ENCODE data around the gene LPAR6.
"Not testable (repeated sequence)": the region's sequence is repeated elsewhere in the genome, so short reads cannot be mapped to it uniquely, and the experiment has no call there.

The LPAR6 gene

GRCh38 chr13:48412881-48413351, at the start of gene LPAR6:
Gene LPAR6 (minus strand): TSS chr13:48413113. CDS start chr13:48412423, 690 bp downstream.
- peak within 1 kb of the TSS; percentile 89 for H3K9ac ChIP-seq (ENCODE audit: low read length)
- H3K27me3 ChIP-seq (replicated peaks; ENCODE audit: control insufficient read depth, insufficient read depth, low read length) = no peaks in the 10 kb centered on the region
- DNase-seq (ENCODE audit: low read depth) = no peak
- H3K9me3 ChIP-seq (ENCODE audit: control insufficient read depth, low read length) = no peaks in the 10 kb centered on the region
- H3K4me1 ChIP-seq (ENCODE audit: control insufficient read depth, insufficient read depth, low read length) = peaks cover 16% of the 10 kb centered on the region
- H3K4me3 ChIP-seq (ENCODE audit: low read length) = peak within 1 kb of the TSS; percentile 97
- no peaks in the 10 kb centered on the region for H3K36me3 ChIP-seq (ENCODE audit: control insufficient read depth, insufficient read depth, low read length, severe bottlenecking)

DNA sequence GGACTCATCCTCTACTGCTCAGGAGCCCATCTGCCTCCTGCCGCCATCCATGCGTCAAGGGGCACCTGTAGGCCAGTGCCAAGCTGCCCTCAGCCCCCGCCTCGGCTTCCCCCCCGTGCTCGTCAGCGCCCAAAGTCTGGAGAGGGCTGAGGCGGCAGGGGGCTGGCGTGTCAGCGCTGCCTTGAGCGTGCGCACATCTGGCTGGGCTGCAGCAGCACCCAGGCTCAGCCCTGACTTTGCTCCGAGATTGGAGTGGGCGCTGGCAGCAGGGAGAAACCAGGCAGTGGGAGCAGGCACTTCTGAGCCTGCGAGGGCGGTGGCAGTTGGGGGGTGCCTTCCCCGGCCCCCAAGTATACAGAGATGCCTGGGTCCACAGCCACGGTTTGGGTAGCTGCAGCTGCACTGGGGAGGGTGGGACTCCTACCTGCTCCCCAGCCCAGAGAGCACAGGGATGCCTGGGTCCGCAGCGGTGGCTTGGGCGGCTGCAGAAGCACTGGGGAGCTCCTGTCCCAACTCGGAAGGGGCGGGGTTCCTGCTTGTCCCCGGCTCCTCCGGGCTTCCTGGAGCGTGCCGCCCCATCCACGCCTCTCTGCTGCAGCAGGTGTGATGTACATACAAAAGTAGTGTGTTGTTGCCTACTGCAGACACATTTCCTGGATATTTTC, 44.8 kb upstream of the LPAR6 start:
- DNase-seq (ENCODE audit: low read depth) = no peak
- no peaks in the 10 kb centered on the region for H3K9me3 ChIP-seq (ENCODE audit: control insufficient read depth, low read length)
- no peak overlapping the region for H3K4me3 ChIP-seq (ENCODE audit: low read length)
- peaks cover 48% of the 10 kb centered on the region for H3K36me3 ChIP-seq (ENCODE audit: control insufficient read depth, insufficient read depth, low read length, severe bottlenecking)
- no peaks in the 10 kb centered on the region for H3K4me1 ChIP-seq (ENCODE audit: control insufficient read depth, insufficient read depth, low read length)
- no peaks in the 10 kb centered on the region for H3K27me3 ChIP-seq (replicated peaks; ENCODE audit: control insufficient read depth, insufficient read depth, low read length)
- H3K9ac ChIP-seq (ENCODE audit: low read length) = no peak overlapping the region

- DNase-seq (ENCODE audit: low read depth) = no peak
- Histone ChIP-seq H3K9me3 (ENCODE audit: control insufficient read depth, low read length) (peaks cover 1% of the 10 kb centered on the region), H3K36me3 (ENCODE audit: control insufficient read depth, insufficient read depth, low read length, severe bottlenecking) (peaks cover 45% of the 10 kb centered on the region), H3K4me3 (ENCODE audit: low read length) (no peak overlapping the region), H3K4me1 (ENCODE audit: control insufficient read depth, insufficient read depth, low read length) (no peaks in the 10 kb centered on the region), H3K9ac (ENCODE audit: low read length) (no peak overlapping the region), H3K27me3 (replicated peaks; ENCODE audit: control insufficient read depth, insufficient read depth, low read length) (no peaks in the 10 kb centered on the region)
Observed at GRCh38 chr13:48456546-48456945, 43.6 kb upstream of the LPAR6 start.

DNA sequence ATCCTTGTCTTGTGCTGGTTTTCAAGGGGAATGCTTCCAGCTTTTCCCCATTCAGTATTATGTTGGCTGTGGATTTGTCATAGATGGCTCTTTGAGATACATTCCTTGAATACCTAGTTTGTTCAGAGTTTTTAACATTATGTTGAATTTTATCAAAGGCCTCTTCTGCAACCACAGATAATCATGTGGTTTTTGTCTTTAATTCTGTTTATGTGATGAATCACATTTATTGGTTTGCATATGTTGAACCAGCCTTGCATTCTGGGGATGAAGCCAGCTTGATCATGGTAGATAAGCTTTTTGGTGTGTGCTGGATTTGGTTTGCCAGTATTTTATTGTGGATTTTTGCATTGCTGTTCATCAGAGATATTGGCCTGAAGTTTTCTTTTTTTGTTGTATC, 38.3 kb upstream of the LPAR6 start:
- not testable (repeated sequence) for H3K9ac ChIP-seq (ENCODE audit: low read length); DNase-seq (ENCODE audit: low read depth)

GRCh38 chr13:48449656-48450055, 36.7 kb upstream of the LPAR6 start:
- Histone ChIP-seq H3K27me3 (replicated peaks; ENCODE audit: control insufficient read depth, insufficient read depth, low read length) (no peaks in the 10 kb centered on the region), H3K4me1 (ENCODE audit: control insufficient read depth, insufficient read depth, low read length) (peaks cover 25% of the 10 kb centered on the region), H3K9ac (ENCODE audit: low read length) (no peak overlapping the region), H3K9me3 (ENCODE audit: control insufficient read depth, low read length) (peaks cover 10% of the 10 kb centered on the region), H3K4me3 (ENCODE audit: low read length) (no peak overlapping the region), H3K36me3 (ENCODE audit: control insufficient read depth, insufficient read depth, low read length, severe bottlenecking) (peaks cover 10% of the 10 kb centered on the region)
- DNase-seq (ENCODE audit: low read depth) = peak; percentile 49

More for the DNA sequence above, 38.3 kb upstream of the LPAR6 start:
- Histone ChIP-seq H3K9me3 (ENCODE audit: control insufficient read depth, low read length) (peaks cover 10% of the 10 kb centered on the region), H3K4me1 (ENCODE audit: control insufficient read depth, insufficient read depth, low read length) (peaks cover 24% of the 10 kb centered on the region), H3K36me3 (ENCODE audit: control insufficient read depth, insufficient read depth, low read length, severe bottlenecking) (peaks cover 11% of the 10 kb centered on the region)
- not testable (repeated sequence) for H3K27me3 ChIP-seq (replicated peaks; ENCODE audit: control insufficient read depth, insufficient read depth, low read length); H3K4me3 ChIP-seq (ENCODE audit: low read length)

GRCh38 chr13:48448959-48449614, 36.2 kb upstream of the LPAR6 start:
- Histone ChIP-seq H3K9me3 (ENCODE audit: control insufficient read depth, low read length) (peaks cover 10% of the 10 kb centered on the region), H3K27me3 (replicated peaks; ENCODE audit: control insufficient read depth, insufficient read depth, low read length) (no peaks in the 10 kb centered on the region), H3K4me3 (ENCODE audit: low read length) (peak overlapping the region; percentile 61), H3K9ac (ENCODE audit: low read length) (peak overlapping the region; percentile 57), H3K36me3 (ENCODE audit: control insufficient read depth, insufficient read depth, low read length, severe bottlenecking) (peaks cover 10% of the 10 kb centered on the region), H3K4me1 (ENCODE audit: control insufficient read depth, insufficient read depth, low read length) (peaks cover 25% of the 10 kb centered on the region)
- DNase-seq (ENCODE audit: low read depth) = peak; percentile 92

DNA sequence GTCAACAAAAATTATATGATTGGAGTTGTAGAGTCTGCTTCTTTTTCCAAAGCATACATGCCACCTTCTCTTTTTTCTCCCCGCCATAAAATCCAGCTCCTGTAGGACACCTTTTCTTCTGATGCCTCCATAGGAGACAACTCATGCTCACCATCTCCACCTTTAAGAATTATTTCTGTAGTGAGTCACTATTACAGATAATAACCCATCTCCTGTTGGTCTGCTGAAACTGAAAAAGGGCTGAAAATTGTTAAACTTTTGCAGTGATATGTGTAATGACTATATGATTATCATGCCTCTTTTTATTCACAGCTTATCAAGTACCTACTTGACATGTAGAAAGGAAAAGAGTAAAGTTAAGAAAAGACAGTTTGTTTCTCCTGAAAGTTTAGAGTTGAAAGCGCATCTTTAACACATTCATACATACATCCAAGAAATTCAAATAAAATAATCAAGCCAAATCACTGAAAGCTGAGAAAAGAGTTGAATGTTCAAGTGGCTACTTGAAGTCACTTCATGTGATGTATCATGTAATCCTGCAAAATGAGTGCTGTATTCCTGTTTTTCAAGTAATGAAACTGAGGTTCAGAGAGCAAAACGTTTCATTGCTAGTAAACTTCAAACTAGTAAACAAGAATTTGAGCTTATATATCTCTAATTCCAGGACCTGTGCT, 35.5 kb upstream of the LPAR6 start:
- H3K36me3 ChIP-seq (ENCODE audit: control insufficient read depth, insufficient read depth, low read length, severe bottlenecking) = peaks cover 5% of the 10 kb centered on the region
- peak overlapping the region; percentile 52 for H3K9ac ChIP-seq (ENCODE audit: low read length)
- peak overlapping the region; percentile 61 for H3K4me3 ChIP-seq (ENCODE audit: low read length)
- DNase-seq (ENCODE audit: low read depth) = no peak
- peaks cover 10% of the 10 kb centered on the region for H3K9me3 ChIP-seq (ENCODE audit: control insufficient read depth, low read length)
- H3K27me3 ChIP-seq (replicated peaks; ENCODE audit: control insufficient read depth, insufficient read depth, low read length) = no peaks in the 10 kb centered on the region
- H3K4me1 ChIP-seq (ENCODE audit: control insufficient read depth, insufficient read depth, low read length) = peaks cover 25% of the 10 kb centered on the region

GRCh38 chr13:48446464-48446863, 33.6 kb upstream of the LPAR6 start:
- DNase-seq (ENCODE audit: low read depth) = peak; percentile 59
- peaks cover 8% of the 10 kb centered on the region for H3K9me3 ChIP-seq (ENCODE audit: control insufficient read depth, low read length)
- H3K4me3 ChIP-seq (ENCODE audit: low read length) = no peak overlapping the region
- H3K9ac ChIP-seq (ENCODE audit: low read length) = no peak overlapping the region
- H3K27me3 ChIP-seq (replicated peaks; ENCODE audit: control insufficient read depth, insufficient read depth, low read length) = no peaks in the 10 kb centered on the region
- no peaks in the 10 kb centered on the region for H3K36me3 ChIP-seq (ENCODE audit: control insufficient read depth, insufficient read depth, low read length, severe bottlenecking)
- H3K4me1 ChIP-seq (ENCODE audit: control insufficient read depth, insufficient read depth, low read length) = peaks cover 25% of the 10 kb centered on the region

- Histone ChIP-seq H3K4me1 (ENCODE audit: control insufficient read depth, insufficient read depth, low read length) (peaks cover 15% of the 10 kb centered on the region), H3K4me3 (ENCODE audit: low read length) (no peak overlapping the region), H3K9me3 (ENCODE audit: control insufficient read depth, low read length) (no peaks in the 10 kb centered on the region), H3K36me3 (ENCODE audit: control insufficient read depth, insufficient read depth, low read length, severe bottlenecking) (no peaks in the 10 kb centered on the region), H3K9ac (ENCODE audit: low read length) (no peak overlapping the region), H3K27me3 (replicated peaks; ENCODE audit: control insufficient read depth, insufficient read depth, low read length) (no peaks in the 10 kb centered on the region)
- peak; percentile 12 for DNase-seq (ENCODE audit: low read depth)
Observed at GRCh38 chr13:48443442-48444208, 30.7 kb upstream of the LPAR6 start.

DNA sequence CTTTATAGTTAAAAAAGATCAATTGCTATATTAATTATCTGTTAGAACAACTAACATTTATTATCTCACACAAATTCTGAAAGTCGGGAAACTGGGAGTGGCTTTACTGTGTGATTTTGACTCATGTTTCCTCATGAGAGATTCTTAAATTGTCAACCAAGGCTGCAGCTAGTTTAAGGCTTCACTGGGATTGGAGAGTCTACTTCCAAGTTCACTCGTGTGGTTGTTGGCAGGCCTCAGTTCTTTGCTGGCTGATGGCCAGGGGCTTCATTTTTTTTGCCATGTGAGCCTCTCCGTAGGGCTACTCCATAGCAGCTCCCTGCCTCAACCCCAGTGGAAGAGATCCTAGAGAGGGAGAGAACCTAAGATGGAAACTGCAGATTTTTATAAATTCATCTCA, 24.5 kb upstream of the LPAR6 start:
- DNase-seq (ENCODE audit: low read depth) = peak; percentile 18
- Histone ChIP-seq H3K9me3 (ENCODE audit: control insufficient read depth, low read length) (no peaks in the 10 kb centered on the region), H3K27me3 (replicated peaks; ENCODE audit: control insufficient read depth, insufficient read depth, low read length) (no peaks in the 10 kb centered on the region), H3K9ac (ENCODE audit: low read length) (peak overlapping the region; percentile 33), H3K36me3 (ENCODE audit: control insufficient read depth, insufficient read depth, low read length, severe bottlenecking) (no peaks in the 10 kb centered on the region), H3K4me1 (ENCODE audit: control insufficient read depth, insufficient read depth, low read length) (peaks cover 13% of the 10 kb centered on the region), H3K4me3 (ENCODE audit: low read length) (peak overlapping the region; percentile 31)

Data from adipocyte (in vitro differentiated cells).